ENCODE data around the gene KCNC1.

The KCNC1 gene

DNA sequence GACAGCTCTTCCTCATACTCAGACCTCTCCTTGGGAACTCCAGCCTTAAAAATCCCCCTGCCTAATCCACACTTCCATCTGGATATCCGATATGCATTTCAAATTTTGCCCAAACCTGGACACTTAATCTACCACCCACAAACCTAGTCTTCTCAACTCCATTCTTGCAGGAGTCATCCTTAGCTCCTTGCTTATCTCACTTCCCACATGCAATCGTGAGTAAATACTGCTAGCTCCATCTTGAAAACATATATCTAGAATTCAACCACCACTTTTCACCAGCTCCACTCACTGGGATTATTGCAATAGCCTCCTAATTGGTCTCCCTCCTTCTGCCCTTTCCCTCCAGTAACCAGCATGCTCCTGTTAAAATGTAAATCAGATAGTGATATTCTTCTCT is 17.8 kb upstream of the KCNC1 start:
- DNase-seq = no peak

DNA sequence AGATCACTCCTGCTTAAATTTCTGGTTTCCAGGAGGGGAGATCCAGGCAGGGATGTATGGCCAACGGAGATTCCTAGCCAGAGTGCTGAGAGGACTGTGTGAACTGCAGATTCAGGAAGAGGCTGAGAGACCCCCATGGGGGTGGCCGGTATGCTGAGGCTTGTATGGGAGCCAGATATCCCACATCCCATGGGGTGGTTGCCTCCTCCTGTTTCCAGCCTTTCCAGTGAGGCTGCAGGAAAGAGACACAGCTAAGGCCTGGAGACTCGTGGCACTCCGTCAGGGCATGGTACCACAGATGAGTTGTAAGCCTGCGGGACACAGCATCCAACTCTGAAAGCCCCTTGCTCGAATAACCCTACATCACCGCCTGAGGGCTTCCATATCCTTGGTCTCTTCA is 16.6 kb upstream of the KCNC1 start:
- no peak for DNase-seq

DNA sequence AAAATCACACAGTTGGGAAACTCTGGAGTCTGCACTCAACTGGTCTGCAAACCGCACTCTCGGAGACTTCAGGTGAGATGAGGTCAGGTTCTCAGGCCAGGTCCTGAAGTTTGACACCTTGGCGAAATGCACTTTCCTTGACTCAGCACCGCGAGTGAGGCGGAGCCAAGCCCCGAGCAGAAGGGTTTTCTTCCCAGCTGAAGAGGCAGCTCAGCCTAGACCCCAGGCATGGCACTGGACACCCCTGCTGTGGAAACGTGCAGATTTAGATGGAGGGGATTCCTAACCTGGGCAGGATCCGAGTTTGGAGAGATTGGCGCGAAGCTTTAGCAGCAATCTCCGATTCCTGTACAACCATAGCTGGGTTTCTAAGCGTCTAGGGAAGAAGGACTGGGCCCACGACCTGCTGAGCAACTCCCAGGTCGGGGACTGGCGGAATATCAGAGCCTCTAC is 16.0 kb upstream of the KCNC1 start:
- no peak for DNase-seq

DNA sequence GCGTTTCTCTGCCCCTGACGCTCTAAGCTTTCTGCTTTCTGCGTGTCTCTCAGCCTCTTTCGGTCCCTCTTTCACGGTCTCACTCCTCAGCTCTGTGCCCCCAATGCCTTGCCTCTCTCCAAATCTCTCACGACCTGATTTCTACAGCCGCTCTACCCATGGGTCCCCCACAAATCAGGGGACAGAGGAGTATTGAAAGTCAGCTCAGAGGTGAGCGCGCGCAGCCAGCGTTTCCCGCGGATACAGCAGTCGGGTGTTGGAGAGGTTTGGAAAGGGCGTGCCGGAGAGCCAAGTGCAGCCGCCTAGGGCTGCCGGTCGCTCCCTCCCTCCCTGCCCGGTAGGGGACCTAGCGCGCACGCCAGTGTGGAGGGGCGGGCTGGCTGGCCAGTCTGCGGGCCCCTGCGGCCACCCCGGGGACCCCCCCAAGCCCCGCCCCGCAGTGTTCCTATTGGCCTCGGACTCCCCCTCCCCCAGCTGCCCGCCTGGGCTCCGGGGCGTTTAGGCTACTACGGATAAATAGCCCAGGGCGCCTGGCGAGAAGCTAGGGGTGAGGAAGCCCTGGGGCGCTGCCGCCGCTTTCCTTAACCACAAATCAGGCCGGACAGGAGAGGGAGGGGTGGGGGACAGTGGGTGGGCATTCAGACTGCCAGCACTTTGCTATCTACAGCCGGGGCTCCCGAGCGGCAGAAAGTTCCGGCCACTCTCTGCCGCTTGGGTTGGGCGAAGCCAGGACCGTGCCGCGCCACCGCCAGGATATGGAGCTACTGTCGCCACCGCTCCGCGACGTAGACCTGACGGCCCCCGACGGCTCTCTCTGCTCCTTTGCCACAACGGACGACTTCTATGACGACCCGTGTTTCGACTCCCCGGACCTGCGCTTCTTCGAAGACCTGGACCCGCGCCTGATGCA is 15.3 kb upstream of the KCNC1 start, which contains the start of gene MYOD1:
MYOD1 (plus strand) TSS at position 544 of the 910 bp plus-strand sequence; CDS start at position 756, 212 bp downstream.
- DNase-seq = no peak

DNA sequence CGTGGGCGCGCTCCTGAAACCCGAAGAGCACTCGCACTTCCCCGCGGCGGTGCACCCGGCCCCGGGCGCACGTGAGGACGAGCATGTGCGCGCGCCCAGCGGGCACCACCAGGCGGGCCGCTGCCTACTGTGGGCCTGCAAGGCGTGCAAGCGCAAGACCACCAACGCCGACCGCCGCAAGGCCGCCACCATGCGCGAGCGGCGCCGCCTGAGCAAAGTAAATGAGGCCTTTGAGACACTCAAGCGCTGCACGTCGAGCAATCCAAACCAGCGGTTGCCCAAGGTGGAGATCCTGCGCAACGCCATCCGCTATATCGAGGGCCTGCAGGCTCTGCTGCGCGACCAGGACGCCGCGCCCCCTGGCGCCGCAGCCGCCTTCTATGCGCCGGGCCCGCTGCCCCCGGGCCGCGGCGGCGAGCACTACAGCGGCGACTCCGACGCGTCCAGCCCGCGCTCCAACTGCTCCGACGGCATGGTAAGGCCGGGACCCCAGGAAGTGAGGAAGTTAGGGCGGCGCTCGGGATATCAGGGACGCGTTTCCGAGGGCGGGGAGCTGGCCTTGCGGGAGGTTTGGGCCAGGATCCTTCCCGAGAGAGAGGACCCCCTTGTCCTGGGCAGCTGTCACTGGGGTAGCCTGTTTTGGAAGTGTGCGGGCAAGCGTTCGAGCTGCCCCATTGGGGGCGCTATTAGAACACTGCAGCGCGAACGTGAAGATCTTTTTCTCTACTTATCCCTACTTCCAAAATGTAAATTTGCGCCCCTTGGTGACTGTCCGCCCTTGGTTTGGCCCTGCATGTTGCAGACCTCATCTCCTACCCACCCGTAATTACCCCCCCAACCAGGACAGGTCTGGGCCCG is 14.4 kb upstream of the KCNC1 start:
- no peak for DNase-seq

DNA sequence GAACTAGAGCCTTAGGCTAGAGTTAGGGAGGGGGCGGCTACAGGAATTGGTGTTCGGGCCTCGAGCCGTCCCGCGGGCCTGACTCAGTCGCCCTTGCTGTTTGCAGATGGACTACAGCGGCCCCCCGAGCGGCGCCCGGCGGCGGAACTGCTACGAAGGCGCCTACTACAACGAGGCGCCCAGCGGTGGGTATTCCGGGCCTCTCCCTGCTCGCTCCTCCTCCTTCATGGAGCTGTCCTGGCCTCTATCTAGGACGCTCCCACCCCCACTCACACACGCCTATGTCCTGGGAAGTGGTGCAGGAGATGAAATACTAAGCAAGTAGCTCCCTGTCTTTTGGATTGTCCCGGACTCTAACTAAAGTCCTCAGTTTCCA is 13.8 kb upstream of the KCNC1 start:
- DNase-seq = no peak

DNA sequence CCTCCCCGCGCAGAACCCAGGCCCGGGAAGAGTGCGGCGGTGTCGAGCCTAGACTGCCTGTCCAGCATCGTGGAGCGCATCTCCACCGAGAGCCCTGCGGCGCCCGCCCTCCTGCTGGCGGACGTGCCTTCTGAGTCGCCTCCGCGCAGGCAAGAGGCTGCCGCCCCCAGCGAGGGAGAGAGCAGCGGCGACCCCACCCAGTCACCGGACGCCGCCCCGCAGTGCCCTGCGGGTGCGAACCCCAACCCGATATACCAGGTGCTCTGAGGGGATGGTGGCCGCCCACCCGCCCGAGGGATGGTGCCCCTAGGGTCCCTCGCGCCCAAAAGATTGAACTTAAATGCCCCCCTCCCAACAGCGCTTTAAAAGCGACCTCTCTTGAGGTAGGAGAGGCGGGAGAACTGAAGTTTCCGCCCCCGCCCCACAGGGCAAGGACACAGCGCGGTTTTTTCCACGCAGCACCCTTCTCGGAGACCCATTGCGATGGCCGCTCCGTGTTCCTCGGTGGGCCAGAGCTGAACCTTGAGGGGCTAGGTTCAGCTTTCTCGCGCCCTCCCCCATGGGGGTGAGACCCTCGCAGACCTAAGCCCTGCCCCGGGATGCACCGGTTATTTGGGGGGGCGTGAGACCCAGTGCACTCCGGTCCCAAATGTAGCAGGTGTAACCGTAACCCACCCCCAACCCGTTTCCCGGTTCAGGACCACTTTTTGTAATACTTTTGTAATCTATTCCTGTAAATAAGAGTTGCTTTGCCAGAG is 13.2 kb upstream of the KCNC1 start:
- no peak for DNase-seq

DNA sequence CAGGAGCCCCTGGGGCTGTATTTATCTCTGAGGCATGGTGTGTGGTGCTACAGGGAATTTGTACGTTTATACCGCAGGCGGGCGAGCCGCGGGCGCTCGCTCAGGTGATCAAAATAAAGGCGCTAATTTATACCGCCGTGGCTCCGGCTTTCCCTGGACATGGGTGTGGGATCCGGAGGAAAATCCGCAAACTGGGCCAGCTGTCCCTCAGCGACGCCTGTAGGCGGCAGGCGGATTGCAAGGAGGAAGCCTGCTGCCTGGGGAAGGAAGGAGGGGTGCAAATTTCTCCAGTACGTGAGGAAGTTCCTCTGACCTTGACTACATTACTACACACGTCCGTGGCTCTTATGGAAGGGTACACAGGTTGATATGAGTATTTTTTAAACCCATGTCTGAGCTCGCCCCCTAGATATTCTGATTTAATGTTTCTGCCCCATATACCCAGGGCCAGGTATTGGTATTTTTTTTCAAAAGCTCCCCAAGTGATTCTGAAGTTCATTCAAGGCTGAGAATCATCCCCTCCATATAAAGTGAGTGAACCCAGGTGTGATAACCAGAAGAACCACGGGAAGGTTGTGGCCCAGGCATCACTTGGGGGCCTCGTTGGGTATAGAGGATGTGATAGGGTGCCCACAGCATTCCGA is 12.5 kb upstream of the KCNC1 start:
- no peak for DNase-seq

DNA sequence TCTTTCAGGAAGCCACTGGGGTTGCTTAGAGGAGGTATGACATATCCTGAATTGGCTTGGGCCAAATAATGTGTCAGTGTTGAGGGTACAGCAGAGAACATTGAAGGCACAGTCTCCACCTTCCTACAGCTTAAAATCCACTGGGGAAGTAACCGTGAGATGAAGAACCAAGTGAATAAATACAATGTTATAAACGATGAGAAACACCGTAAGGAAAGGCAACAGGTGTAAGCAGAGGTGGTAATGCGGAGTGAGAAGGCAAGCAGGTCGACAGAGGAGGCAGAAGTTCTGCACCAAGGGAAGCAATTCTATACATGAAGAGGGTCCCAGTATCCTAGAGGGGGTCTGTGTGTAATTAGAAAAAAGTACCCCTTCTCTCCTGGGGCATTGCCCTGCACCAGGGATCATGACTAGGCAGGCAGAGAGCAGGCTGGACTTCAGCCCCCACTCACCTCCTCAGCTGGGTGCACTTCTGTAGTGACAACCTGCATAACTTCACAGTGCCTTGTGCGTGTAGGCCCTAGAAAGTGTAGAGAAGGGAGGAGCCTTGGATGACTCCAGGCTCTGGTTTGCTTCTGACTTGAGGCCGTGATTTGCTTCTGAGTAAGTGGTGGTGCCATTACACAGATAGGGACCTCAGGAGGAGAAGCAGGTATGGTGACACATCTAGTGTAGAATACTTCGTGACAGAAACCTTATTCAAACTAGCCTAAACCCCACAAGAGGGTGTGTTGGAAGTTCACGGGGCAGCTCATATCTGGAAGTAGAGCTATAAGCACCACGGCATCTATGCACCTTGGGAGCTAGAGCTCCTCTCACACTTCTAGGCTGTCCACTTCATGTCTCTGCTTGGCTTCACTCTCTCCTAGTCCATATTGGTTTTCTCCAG is 10.3 kb upstream of the KCNC1 start:
- DNase-seq = no peak

DNA sequence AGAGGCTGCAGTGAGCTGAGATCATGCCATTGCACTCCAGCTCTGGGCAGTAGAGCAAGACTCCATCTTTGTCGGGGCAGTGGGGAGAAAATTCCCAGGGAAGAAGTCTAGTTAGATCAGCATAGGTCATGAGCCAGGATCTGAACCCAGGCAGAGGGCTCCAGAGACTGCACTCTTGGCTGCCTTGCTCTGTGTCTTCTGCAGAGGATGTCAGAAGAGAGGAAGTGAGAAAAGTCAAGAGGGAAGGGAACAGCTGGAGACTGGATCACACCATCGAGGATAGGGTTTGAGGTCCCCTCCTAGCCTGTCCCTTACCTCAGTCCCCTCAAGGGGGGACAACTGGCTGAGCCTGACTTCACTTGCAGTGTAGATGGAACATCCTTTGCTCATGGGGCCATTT is 9.4 kb upstream of the KCNC1 start:
- DNase-seq = no peak

DNA sequence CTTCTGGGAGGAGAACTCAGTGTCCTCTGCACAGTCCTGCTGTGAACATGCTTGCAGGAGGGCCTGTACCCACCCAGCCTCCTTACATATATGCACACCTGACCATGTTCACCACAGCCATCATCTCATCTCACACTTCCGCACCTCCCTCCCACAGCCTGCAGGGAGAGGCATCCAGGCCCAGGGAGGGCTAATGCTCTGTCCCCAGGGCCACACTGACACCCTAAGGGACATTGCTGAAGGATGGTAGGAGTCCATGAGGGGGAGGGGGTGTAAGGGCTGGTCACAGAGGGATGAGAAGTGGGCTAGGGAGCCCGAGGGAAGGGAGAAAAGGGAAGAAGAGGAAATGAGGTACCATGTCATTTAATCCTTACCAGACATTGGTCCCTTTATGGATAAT is 4.4 kb upstream of the KCNC1 start:
- no peak for DNase-seq

DNA sequence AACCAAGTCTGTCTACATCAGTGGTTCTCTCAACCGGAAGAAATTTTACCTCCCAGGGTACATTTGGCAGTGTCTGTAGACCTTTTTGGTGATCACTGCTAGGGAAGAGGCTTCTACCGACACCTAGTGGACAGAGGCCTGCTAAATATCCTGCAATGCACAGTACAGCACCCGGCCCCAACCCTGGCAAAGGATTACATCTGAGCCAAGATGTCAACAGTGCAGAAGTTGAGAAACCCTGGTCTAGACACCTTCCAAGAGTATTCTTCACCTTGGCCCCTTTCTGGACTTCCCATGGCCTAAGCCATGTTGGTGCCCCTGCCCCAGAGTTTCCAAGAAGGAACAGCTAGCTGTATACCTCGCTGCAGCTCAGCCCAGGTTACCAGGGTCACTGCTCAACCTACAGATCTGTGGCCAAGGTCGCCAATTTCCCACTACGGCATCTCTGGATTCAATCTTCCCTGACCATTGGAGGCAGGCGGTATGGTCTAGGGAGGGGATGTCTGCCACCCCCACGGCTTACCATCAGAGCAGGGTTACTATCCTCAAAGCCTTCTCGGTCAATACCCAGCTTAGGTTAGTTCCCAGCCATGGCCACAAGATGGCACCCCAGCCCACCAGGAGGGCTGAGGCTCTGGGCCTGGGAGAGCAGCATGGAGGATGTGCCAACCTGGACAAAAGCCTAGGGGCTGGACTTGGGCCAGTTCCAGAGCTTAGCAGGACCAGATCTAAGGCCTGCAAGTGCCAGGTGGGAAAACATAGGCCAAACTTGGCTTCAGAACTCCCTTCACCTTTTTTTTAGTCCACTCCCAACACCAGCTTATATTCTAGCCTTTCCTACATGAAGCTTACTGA is 3.7 kb upstream of the KCNC1 start:
- peak; percentile 15 to 39 for DNase-seq

DNA sequence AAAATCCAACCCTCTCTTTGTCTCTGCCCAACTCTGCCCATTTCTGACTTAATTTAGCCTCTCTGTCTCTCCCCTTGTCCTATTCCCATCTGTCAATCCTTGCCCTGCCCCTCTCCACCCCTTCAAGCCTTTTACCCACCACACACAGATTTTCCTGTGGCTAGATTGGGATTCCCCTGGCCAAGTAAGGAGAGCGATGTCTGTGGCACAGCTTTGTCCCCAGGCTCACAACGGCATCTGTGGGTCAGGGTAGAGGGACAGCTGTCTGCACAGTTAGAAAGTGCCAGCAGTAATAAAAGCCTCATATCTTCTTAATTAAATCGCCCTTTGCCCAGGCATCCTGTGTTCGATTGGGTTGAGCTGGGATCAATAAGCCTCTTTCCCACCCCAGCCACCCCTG is 1.3 kb upstream of the KCNC1 start:
- no peak for DNase-seq

DNA sequence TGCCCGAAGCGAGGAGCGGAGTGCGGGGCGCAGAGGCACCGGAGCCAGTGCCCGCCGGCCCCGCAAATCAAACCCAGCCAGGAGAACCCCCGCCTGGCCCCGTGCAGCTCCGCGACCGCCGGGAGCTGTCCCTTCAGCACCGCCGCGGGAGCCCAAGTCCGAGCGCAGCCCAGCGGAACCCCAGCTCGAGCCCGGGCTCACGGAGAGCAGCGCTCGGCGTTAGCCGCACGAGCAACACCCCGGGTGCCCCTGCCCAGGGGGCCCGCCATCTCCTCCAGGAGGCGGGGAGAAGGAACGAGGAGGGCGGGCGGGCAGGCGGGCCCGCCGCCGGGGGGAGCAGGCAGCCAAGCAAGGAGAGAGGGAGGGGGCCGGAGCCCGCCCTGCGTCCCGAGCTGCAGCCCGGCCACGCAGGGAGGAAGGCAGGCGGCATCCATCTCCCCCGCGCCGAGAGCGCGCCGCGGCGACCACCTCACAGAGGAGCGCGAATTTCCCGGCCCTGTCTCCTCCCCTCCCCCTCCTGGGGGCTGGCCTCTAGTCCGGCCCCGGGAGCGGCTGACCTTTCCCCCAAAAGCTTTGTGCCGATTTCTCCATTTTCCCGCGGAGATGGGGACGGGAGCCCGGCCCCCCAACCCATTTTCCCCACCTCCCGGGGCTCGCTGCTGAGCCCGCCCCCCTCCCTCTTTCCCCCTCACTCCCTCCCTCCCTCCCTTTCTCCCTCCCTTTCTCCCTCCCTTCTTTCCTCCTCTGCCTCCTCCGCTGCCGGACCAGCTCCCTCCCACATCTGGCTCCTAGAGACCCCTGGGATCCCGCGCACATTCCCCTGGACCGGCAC is 621 bp downstream of the KCNC1 start:
- DNase-seq = no peak

DNA sequence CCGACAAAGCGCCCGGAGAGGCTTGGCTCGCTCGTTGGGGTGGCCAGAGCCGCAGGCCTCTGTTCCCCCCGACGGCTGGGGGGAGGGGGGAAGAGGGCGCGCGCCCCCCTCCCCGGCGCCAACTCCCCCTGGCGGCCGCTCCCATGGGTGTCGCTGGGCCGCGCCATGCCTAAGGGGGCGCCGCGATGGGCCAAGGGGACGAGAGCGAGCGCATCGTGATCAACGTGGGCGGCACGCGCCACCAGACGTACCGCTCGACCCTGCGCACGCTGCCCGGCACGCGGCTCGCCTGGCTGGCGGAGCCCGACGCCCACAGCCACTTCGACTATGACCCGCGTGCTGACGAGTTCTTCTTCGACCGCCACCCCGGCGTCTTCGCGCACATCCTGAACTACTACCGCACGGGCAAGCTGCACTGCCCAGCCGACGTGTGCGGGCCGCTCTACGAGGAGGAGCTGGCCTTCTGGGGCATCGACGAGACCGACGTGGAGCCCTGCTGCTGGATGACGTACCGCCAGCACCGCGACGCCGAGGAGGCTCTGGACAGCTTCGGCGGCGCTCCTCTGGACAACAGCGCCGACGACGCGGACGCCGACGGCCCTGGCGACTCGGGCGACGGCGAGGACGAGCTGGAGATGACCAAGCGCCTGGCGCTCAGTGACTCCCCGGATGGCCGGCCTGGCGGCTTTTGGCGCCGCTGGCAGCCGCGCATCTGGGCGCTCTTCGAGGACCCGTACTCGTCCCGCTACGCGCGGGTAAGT is 1.4 kb downstream of the KCNC1 start:
- DNase-seq = no peak

DNA sequence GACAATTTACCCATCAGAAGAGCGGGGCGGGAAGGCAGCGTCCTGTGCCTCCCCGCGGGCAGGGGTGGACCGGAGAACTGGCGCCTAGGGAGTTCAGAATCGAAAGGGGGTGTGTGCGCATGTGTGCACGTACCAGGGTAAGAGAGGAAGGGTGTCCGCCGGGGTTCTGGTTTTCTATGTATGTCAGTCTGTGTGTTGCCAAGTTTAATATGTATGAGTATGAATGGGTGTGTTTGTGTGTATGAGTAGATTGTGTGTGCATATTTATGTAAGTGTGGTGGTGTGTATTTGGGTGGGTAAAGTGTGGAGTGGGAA is 2.0 kb downstream of the KCNC1 start:
- no peak for DNase-seq

DNA sequence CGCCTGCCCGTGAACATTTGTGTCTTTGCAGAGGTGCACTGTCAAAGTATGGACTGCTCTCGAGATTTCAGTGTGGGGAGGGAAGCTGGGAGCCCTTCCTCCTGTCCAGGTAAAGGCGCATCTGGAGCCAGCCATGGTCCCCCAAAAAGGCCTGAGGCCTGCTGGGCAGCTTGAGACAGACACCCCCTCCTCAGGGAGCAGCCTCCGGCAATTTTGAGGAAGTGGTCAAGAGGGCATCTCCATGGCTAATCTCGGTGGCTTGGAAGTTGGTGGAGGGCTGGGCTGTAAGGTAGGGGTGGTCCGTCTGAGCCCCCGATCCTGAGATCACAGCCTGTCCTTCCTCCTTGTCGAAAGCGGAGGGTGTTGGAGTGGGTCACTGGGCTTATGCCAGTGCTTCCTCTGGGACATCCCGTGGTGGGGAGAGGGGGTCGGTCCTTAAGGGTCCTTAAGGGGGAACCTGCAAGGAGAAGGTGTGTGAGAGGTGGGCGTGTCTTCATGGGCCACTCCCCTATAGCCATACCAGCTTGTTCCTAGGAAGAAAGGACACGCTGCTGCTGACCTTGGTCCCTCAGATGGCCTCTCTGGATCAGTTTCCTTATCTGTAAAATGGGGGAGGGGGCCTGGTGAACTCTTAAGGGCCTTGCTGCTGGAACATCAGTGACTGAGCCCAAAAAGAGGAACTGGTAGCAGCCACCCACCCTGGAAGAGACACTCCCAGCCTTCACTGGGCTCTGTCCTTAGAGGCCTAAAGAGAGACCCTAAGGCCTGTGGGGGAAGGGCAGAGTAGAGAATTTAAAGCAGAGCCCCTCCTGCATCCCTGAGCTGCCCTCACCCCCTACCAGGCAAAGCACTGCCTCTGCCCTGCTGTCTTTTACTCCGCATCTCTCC is 2.6 kb downstream of the KCNC1 start:
- no peak for DNase-seq

All from activated CD4-positive, alpha-beta T cell treated with anti-CD3 and anti-CD28 coated beads for 4 hours (primary cell).